ENCODE measurements around the gene IFT80. TPM values are rescaled to one million over a fixed set of nuclear protein-coding genes. Genes with fewer than 3 reads are reported as not detected.

IFT80 gene
- total RNA-seq, 1 experiment from 2014 or later: 26.3 TPM

DNA sequence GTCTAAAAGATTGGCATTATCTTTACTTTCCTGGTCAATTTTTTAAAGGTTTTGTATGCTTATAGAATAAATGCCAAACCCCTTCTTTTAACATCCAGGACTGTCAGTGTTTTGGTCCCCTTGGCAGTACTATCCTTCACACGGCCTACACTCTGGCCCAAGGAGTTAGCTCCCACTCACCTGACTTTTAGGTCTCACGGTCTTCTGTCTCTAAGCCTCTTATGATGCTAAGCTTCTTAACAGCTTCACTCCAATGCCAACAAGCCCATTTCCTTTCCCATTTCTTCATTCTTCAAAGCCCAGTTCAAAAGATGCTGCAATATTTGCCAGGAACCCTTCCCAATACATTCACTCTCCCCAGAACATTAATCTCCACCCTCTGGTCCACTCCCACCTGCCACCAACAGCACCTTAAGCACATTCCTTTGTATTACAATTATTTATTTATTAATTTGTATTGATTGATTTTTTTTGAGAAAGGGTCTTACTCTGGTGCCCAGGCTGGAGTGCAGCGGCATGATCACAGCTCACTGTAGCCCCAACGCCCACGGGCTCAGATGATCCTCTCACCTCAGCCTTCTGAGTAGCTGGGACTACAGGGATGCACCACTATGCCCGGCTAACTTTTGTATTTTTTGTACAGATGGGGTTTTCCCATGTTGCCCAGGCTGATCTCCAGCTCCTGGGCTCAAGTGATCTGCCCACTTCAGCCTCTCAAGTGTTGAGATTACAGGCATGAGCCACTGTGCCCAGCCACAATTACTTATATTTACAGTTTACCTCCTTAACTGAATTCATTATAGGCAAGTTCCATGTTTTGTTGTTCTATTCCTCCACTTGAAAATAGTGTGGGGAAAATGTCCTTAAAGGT, 27.8 kb downstream of the IFT80 start (continued):
- TF ChIP-seq REST (IDR thresholded peaks at IDR 0.05; ENCODE audit: low read depth) (no peak), EZH2 (IDR thresholded peaks at IDR 0.05) (no peak), FOSL1 (IDR thresholded peaks at IDR 0.05; ENCODE audit: low read depth) (no peak), POLR2A (IDR thresholded peaks at IDR 0.05; ENCODE audit: borderline replicate concordance, extremely low read depth, insufficient read depth, insufficient read length) (no peak), CBX3 (IDR thresholded peaks at IDR 0.05; ENCODE audit: low read depth) (no peak), EZH2phosphoT487 (IDR thresholded peaks at IDR 0.05; ENCODE audit: borderline replicate concordance) (no peak), ZFX (IDR thresholded peaks at IDR 0.05) (no peak), ZNF274 (IDR thresholded peaks at IDR 0.05; ENCODE audit: low read depth, low read length) (no peak), ELF1 (IDR thresholded peaks at IDR 0.05; ENCODE audit: borderline replicate concordance, low read depth) (no peak), SIN3A (IDR thresholded peaks at IDR 0.05; ENCODE audit: low read depth) (no peak), CEBPB (IDR thresholded peaks at IDR 0.05; ENCODE audit: low read depth) (no peak)

DNA sequence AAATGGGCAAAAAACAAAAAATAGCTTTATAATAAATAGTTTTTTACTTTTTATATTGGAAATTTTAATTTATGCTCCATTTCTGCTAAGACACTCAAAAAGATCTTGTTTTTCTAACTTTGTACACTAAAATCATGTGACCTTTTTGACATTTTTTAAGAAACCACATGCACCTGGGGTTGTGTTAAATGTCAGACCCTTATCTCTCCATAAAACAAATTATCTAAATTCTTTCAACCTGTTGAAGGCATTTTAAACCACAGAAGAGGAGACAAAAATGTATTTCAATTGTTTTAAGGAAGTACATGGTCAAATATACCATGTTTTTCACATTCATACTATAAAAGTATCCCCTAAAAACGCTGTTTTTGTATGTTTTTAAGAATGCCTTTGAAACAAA, 29.2 kb downstream of the IFT80 start:
- no peak for DNase-seq (ENCODE audit: low read depth, low spot score)
- Histone ChIP-seq H3K27ac (ENCODE audit: low read depth, low read length) (no peak overlapping the region), H3K4me1 (ENCODE audit: control insufficient read depth in 1 of 2, insufficient read depth in 2 of 2, low read length in 2 of 2) (no peaks in the 10 kb centered on the region), H3K79me2 (ENCODE audit: insufficient read depth, low read length) (no peaks in the 10 kb centered on the region; the same call in 1 of the 2 replicates), H3K4me3 (replicated peaks in 1 of 2; ENCODE audit: low read depth in 1 of 2, low read length in 2 of 2) (no peak overlapping the region), H3K9me2 (ENCODE audit: insufficient read depth) (no peaks in the 10 kb centered on the region), H3K9ac (ENCODE audit: low read length) (no peak overlapping the region), H3K9me3 (ENCODE audit: control insufficient read depth in 1 of 2, insufficient read depth in 1 of 2, low read depth in 1 of 2, low read length in 2 of 2) (no peaks in the 10 kb centered on the region), H3K27me3 (ENCODE audit: insufficient read depth, low read length) (no peaks in the 10 kb centered on the region), H3K4me2 (ENCODE audit: low read length) (no peak overlapping the region), H2AFZ (ENCODE audit: low read depth, low read length, poor library complexity, severe bottlenecking) (no peak overlapping the region), H3K36me3 (ENCODE audit: control insufficient read depth in 1 of 2, insufficient read depth in 2 of 2, low read length in 2 of 2) (no peaks in the 10 kb centered on the region), H4K20me1 (ENCODE audit: insufficient read depth) (no peaks in the 10 kb centered on the region)
- intact Hi-C loops (cut with micrococcal nuclease): no loop called here
- ChIA-PET CTCF (no interaction called here), POLR2A (no interaction called here), RAD21 (ENCODE audit: low non-redundant PET in 1 of 2, low total read pairs in 2 of 2, uncharacterized antibody in 2 of 2, unreplicated experiment in 2 of 2) (no interaction called here)
- ATAC-seq: no peak
- BruUV-seq (replicated peaks): no TSS peak
- TF ChIP-seq SRF (IDR thresholded peaks at IDR 0.05; ENCODE audit: low read depth): no peak
- no peak for TF ChIP-seq ZFX (IDR thresholded peaks at IDR 0.05)
- TF ChIP-seq CBX3 (IDR thresholded peaks at IDR 0.05; ENCODE audit: low read depth): no peak
- no peak for TF ChIP-seq ATF3 (IDR thresholded peaks at IDR 0.05)
- TF ChIP-seq, protein P1, sequence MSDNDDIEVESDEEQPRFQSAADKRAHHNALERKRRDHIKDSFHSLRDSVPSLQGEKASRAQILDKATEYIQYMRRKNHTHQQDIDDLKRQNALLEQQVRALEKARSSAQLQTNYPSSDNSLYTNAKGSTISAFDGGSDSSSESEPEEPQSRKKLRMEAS (IDR thresholded peaks at IDR 0.05): no peak
- TF ChIP-seq POLR2AphosphoS5 (IDR thresholded peaks at IDR 0.05; ENCODE audit: low read depth, low read length): no peak
- TF ChIP-seq, protein P2, sequence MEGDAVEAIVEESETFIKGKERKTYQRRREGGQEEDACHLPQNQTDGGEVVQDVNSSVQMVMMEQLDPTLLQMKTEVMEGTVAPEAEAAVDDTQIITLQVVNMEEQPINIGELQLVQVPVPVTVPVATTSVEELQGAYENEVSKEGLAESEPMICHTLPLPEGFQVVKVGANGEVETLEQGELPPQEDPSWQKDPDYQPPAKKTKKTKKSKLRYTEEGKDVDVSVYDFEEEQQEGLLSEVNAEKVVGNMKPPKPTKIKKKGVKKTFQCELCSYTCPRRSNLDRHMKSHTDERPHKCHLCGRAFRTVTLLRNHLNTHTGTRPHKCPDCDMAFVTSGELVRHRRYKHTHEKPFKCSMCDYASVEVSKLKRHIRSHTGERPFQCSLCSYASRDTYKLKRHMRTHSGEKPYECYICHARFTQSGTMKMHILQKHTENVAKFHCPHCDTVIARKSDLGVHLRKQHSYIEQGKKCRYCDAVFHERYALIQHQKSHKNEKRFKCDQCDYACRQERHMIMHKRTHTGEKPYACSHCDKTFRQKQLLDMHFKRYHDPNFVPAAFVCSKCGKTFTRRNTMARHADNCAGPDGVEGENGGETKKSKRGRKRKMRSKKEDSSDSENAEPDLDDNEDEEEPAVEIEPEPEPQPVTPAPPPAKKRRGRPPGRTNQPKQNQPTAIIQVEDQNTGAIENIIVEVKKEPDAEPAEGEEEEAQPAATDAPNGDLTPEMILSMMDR (IDR thresholded peaks at IDR 0.05 in 2 of 3, conservative IDR thresholded peaks at IDR 0.05 in 1 of 3; ENCODE audit: borderline replicate concordance in 1 of 3, insufficient read depth in 1 of 3, low read depth in 2 of 3, low read length in 2 of 3): no peak
- no peak for TF ChIP-seq SIN3A (IDR thresholded peaks at IDR 0.05; ENCODE audit: low read depth)
- no peak for TF ChIP-seq ZNF274 (IDR thresholded peaks at IDR 0.05; ENCODE audit: low read depth, low read length)
- TF ChIP-seq RAD21 (IDR thresholded peaks at IDR 0.05; ENCODE audit: low read depth): no peak
- no peak for TF ChIP-seq FOSL1 (IDR thresholded peaks at IDR 0.05; ENCODE audit: low read depth)

Data from HCT116 (cell line).